HepG2 (cell line): Measurements from ENCODE around the gene CARS2.

Experiments used
- ATF3 ChIP-seq: sonication (generic); formaldehyde crosslinking; IDR thresholded peaks from 2 replicates; pipeline ENCODE4 v1.4.0; 2020; ENCODE audit warnings: missing genetic modification reagents
- ETV6 ChIP-seq: sonication (generic); formaldehyde crosslinking; conservative IDR thresholded peaks from 2 replicates; pipeline ENCODE4 v1.4.0; 2020; ENCODE audit warnings: missing genetic modification reagents
- IRF2 ChIP-seq: IDR thresholded peaks from 2 replicates; pipeline ENCODE4 v1.6.1; 2018; ENCODE audit warnings: missing genetic modification reagents, missing compliant biosample characterization
- POLR2A ChIP-seq, 2 experiments: IDR thresholded peaks; 2 replicates each; pipeline ENCODE4 v1.6.1; 2011; ENCODE audit warnings: low read depth in 2 of 2, low read length in 2 of 2, mild to moderate bottlenecking in 1 of 2, moderate library complexity in 1 of 2; ENCODE audit not compliant: insufficient read depth in 1 of 2
- STAG1 ChIP-seq: sonication (generic); formaldehyde crosslinking; IDR thresholded peaks from 2 replicates; pipeline ENCODE4 v1.4.0; 2020; ENCODE audit warnings: missing genetic modification reagents
- TAF1 ChIP-seq: sonication (generic); formaldehyde crosslinking; IDR thresholded peaks from 2 replicates; pipeline ENCODE4 v1.4.0; 2020; ENCODE audit warnings: missing genetic modification reagents
- ZBTB46 ChIP-seq: sonication (generic); formaldehyde crosslinking; IDR thresholded peaks from 2 replicates; pipeline ENCODE4 v1.4.0; 2020; ENCODE audit warnings: mild to moderate bottlenecking, missing genetic modification reagents, borderline replicate concordance
- ZNF431 ChIP-seq: sonication (generic); formaldehyde crosslinking; IDR thresholded peaks from 2 replicates; pipeline ENCODE4 v1.9.0; 2022; ENCODE audit warnings: missing genetic modification reagents, low read depth, mild to moderate bottlenecking, borderline replicate concordance
- ZNF878 ChIP-seq: sonication (generic); formaldehyde crosslinking; IDR thresholded peaks from 2 replicates; pipeline ENCODE4 v1.8.1; 2023; ENCODE audit warnings: mild to moderate bottlenecking, missing genetic modification reagents, moderate library complexity

- TF ChIP-seq POLR2A (IDR thresholded peaks at IDR 0.05; ENCODE audit: insufficient read depth in 1 of 2, low read depth in 2 of 2, low read length in 2 of 2) (no peak), ZBTB46 (CRISPR knock-in tag) (no peak), ETV6 (CRISPR knock-in tag) (no peak), ATF3 (CRISPR knock-in tag) (no peak), ZNF878 (CRISPR knock-in tag) (no peak), IRF2 (CRISPR knock-in tag) (no peak), ZNF431 (no peak), TAF1 (CRISPR knock-in tag) (no peak), STAG1 (CRISPR knock-in tag) (no peak)
These were observed 53.2 kb downstream of the CARS2 start for GRCh38 chr13:110652764-110653163.
